Neural cell (in vitro differentiated cells): ENCODE data around the gene FBRS. TPM values are rescaled to one million over a fixed set of nuclear protein-coding genes. Genes with fewer than 3 reads are reported as not detected.

Experiments used
- H2AFZ ChIP-seq: fragments of 200-600, 300-800 bp; sonication (generic), shearing (Covaris generic); 2 replicates; pipeline ENCODE4 v1.6.0; 2014; ENCODE audit warnings: low read depth, mild to moderate bottlenecking, antibody characterized with exemption, low read length, moderate library complexity
- H3F3A ChIP-seq: fragments of 200-600 bp; shearing (Covaris generic); 2 replicates; pipeline ENCODE4 v1.6.1; 2016; ENCODE audit warnings: mild to moderate bottlenecking, moderate library complexity, mixed read lengths, antibody characterized with exemption, low read length; ENCODE audit not compliant: insufficient read depth, poor library complexity, severe bottlenecking
- H3K27ac ChIP-seq: fragments of 200-600, 300-800 bp; sonication (generic), shearing (Covaris generic); 2 replicates; pipeline ENCODE4 v1.5.1; 2014; ENCODE audit warnings: mild to moderate bottlenecking, low read length, moderate library complexity
- H3K27me3 ChIP-seq: fragments of 300-800, 200-600 bp; sonication (generic), shearing (Covaris generic); 2 replicates; pipeline ENCODE4 v1.6.0; 2014; ENCODE audit warnings: mild to moderate bottlenecking, low read depth, low read length, moderate library complexity; ENCODE audit not compliant: insufficient read depth
- H3K36me3 ChIP-seq: fragments of 300-800, 200-600 bp; sonication (generic), shearing (Covaris generic); 2 replicates; pipeline ENCODE4 v1.5.1; 2014; ENCODE audit warnings: mild to moderate bottlenecking, antibody characterized with exemption, low read length, moderate library complexity; ENCODE audit not compliant: insufficient read depth
- H3K4me2 ChIP-seq: fragments of 300-800, 200-600 bp; sonication (generic), shearing (Covaris generic); 2 replicates; pipeline ENCODE4 v1.6.0; 2014; ENCODE audit warnings: mild to moderate bottlenecking, low read length
- H3K4me3 ChIP-seq: fragments of 300-800, 200-600 bp; sonication (generic), shearing (Covaris generic); 2 replicates; pipeline ENCODE4 v1.5.1; 2014; ENCODE audit warnings: mild to moderate bottlenecking, low read length, moderate library complexity
- H3K79me2 ChIP-seq: fragments of 200-600 bp; shearing (Covaris generic); replicated peaks from 2 replicates; pipeline ENCODE4 v1.6.0; 2014; ENCODE audit warnings: mild to moderate bottlenecking, low read length, moderate library complexity; ENCODE audit not compliant: insufficient read depth
- H3K9ac ChIP-seq: fragments of 300-800, 200-600 bp; sonication (generic), shearing (Covaris generic); 2 replicates; pipeline ENCODE4 v1.6.1; 2016; ENCODE audit warnings: mild to moderate bottlenecking, low read length, mixed read lengths
- H3K9me2 ChIP-seq: fragments of 200-600 bp; shearing (Covaris generic); 2 replicates; pipeline ENCODE4 v1.6.1; 2016; ENCODE audit warnings: mild to moderate bottlenecking, low read length, mixed read lengths; ENCODE audit not compliant: insufficient read depth
- H3K9me3 ChIP-seq: fragments of 200-600, 300-800 bp; sonication (generic), shearing (Covaris generic); 2 replicates; pipeline ENCODE4 v1.6.1; 2016; ENCODE audit warnings: mild to moderate bottlenecking, mixed run types, low read length, moderate library complexity, mixed read lengths
- H4K20me1 ChIP-seq: fragments of 200-600 bp; shearing (Covaris generic); 2 replicates; pipeline ENCODE4 v1.6.1; 2016; ENCODE audit warnings: mild to moderate bottlenecking, mixed run types; ENCODE audit not compliant: insufficient read depth
- EP300 ChIP-seq: fragments of 450-650 bp; conservative IDR thresholded peaks from 2 replicates; pipeline ENCODE4 v1.6.1; 2014; ENCODE audit warnings: antibody characterized with exemption, mild to moderate bottlenecking, moderate library complexity; ENCODE audit not compliant: poor library complexity, severe bottlenecking
- EZH2 ChIP-seq: fragments of 200-600, 300-800 bp; shearing (Covaris generic), sonication (generic); IDR thresholded peaks from 2 replicates; pipeline ENCODE4 v1.6.1; 2014; ENCODE audit warnings: antibody characterized with exemption, low read length, borderline replicate concordance, mild to moderate bottlenecking; ENCODE audit not compliant: insufficient read depth, poor library complexity, severe bottlenecking
- MXI1 ChIP-seq: fragments of 450-650 bp; conservative IDR thresholded peaks from 2 replicates; pipeline ENCODE4 v1.6.1; 2014; ENCODE audit warnings: antibody characterized with exemption, mild to moderate bottlenecking; ENCODE audit not compliant: poor library complexity, severe bottlenecking
- POLR2AphosphoS5 ChIP-seq: IDR thresholded peaks from 2 replicates; pipeline ENCODE4 v1.6.1; 2012
- RAD21 ChIP-seq: fragments of 450-650 bp; conservative IDR thresholded peaks from 2 replicates; pipeline ENCODE4 v1.6.1; 2014; ENCODE audit warnings: antibody characterized with exemption, mild to moderate bottlenecking, moderate library complexity
- SMC3 ChIP-seq: fragments of 450-650 bp; conservative IDR thresholded peaks from 2 replicates; pipeline ENCODE4 v1.6.1; 2014; ENCODE audit warnings: antibody characterized with exemption, mild to moderate bottlenecking, moderate library complexity; ENCODE audit not compliant: poor library complexity
- TAF1 ChIP-seq: IDR thresholded peaks from 2 replicates; pipeline ENCODE4 v1.6.1; 2012; ENCODE audit warnings: low read depth
- polyA plus RNA-seq: library from polyadenylated mRNA; depleted of rRNA; stranded (reverse); fragments of >200 nt; gene quantifications from 2 replicates; pipeline ENCODE4 v1.2.3, GENCODE V29; 2014
- TF ChIP-seq, protein P1 (sequence below): IDR thresholded peaks from 2 replicates; pipeline ENCODE4 v1.6.1; 2012; ENCODE audit warnings: borderline replicate concordance
- TF ChIP-seq, protein P2 (sequence below): fragments of 450-650 bp; IDR thresholded peaks from 2 replicates; pipeline ENCODE4 v1.5.1; 2014; ENCODE audit warnings: antibody characterized with exemption, mild to moderate bottlenecking, moderate library complexity; ENCODE audit not compliant: poor library complexity, severe bottlenecking

FBRS gene
- polyA plus RNA-seq, 1 donor from 2014 or later, result 24.2 TPM

DNA sequence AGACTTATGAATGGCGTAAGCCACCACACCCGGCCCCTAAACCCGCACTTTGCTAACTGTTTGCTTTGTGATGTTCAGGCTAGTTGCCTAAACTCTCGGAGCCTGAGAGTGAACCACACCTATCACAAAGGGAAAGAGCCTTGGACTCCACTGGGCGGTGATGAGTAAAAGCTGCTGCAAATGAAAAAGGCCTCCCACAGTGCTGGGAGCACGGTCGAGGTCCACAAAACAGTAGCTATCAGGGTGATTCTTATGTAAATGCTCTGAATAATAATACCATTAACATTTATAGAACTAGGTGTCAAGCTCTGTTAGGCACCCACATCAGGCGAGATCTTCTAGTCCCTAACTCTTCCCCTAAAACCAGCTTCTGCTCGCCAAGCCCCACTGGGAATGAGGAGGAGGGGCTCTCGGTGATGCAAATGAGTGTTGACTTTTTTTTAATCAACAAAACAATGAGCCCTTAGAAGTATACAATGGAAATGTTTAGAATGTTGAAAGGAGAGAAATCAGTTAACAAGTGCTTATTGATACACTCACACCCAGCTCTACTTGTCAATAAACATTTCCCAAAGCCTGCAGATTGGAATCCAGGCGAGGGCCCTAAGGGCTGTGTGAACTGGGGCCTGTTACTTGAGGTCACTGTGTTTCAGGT is 19.8 kb downstream of the FBRS start:
- Histone ChIP-seq H2AFZ (no peak overlapping the region), H3K36me3 (no peaks in the 10 kb centered on the region), H3K9me3 (no peaks in the 10 kb centered on the region), H3K27me3 (no peaks in the 10 kb centered on the region), H4K20me1 (no peaks in the 10 kb centered on the region), H3F3A (no peaks in the 10 kb centered on the region), H3K79me2 (no peaks in the 10 kb centered on the region), H3K4me3 (no peak overlapping the region), H3K9ac (no peak overlapping the region), H3K27ac (no peak overlapping the region), H3K9me2 (no peaks in the 10 kb centered on the region), H3K4me2 (no peak overlapping the region)
- TF ChIP-seq, protein P1, sequence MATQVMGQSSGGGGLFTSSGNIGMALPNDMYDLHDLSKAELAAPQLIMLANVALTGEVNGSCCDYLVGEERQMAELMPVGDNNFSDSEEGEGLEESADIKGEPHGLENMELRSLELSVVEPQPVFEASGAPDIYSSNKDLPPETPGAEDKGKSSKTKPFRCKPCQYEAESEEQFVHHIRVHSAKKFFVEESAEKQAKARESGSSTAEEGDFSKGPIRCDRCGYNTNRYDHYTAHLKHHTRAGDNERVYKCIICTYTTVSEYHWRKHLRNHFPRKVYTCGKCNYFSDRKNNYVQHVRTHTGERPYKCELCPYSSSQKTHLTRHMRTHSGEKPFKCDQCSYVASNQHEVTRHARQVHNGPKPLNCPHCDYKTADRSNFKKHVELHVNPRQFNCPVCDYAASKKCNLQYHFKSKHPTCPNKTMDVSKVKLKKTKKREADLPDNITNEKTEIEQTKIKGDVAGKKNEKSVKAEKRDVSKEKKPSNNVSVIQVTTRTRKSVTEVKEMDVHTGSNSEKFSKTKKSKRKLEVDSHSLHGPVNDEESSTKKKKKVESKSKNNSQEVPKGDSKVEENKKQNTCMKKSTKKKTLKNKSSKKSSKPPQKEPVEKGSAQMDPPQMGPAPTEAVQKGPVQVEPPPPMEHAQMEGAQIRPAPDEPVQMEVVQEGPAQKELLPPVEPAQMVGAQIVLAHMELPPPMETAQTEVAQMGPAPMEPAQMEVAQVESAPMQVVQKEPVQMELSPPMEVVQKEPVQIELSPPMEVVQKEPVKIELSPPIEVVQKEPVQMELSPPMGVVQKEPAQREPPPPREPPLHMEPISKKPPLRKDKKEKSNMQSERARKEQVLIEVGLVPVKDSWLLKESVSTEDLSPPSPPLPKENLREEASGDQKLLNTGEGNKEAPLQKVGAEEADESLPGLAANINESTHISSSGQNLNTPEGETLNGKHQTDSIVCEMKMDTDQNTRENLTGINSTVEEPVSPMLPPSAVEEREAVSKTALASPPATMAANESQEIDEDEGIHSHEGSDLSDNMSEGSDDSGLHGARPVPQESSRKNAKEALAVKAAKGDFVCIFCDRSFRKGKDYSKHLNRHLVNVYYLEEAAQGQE, result no peak
- no peak for TF ChIP-seq RAD21
- TF ChIP-seq TAF1, result no peak
- no peak for TF ChIP-seq MXI1
- no peak for TF ChIP-seq SMC3

DNA sequence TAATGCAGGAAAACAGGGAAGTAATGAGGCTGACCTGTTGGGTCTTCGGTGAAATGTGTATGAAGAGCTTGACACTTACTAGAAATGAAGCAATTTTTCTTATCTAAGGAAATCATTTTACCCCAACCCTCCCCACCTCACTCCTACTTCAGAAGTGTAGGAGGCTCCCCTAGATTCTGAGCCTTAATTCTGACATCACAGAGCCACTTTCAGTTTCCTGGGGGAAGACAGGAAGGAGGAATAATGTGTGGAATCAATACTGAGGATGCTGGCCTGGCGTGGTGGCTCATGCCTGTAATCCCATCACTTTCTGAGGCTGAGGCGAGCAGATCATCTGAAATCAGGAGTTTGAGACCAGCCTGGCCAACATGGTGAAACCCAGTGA is 20.3 kb downstream of the FBRS start:
- Histone ChIP-seq H3K36me3 (no peaks in the 10 kb centered on the region), H3K27ac (no peak overlapping the region), H3K4me2 (no peak overlapping the region), H2AFZ (no peak overlapping the region), H4K20me1 (no peaks in the 10 kb centered on the region), H3K4me3 (no peak overlapping the region), H3K9ac (no peak overlapping the region), H3K79me2 (no peaks in the 10 kb centered on the region), H3K9me3 (no peaks in the 10 kb centered on the region), H3F3A (no peaks in the 10 kb centered on the region), H3K9me2 (no peaks in the 10 kb centered on the region), H3K27me3 (no peaks in the 10 kb centered on the region)
- no peak for TF ChIP-seq POLR2AphosphoS5
- no peak for TF ChIP-seq TAF1
- TF ChIP-seq EZH2, result no peak
- TF ChIP-seq, protein P1, result no peak
- no peak for TF ChIP-seq MXI1
- TF ChIP-seq, protein P2, sequence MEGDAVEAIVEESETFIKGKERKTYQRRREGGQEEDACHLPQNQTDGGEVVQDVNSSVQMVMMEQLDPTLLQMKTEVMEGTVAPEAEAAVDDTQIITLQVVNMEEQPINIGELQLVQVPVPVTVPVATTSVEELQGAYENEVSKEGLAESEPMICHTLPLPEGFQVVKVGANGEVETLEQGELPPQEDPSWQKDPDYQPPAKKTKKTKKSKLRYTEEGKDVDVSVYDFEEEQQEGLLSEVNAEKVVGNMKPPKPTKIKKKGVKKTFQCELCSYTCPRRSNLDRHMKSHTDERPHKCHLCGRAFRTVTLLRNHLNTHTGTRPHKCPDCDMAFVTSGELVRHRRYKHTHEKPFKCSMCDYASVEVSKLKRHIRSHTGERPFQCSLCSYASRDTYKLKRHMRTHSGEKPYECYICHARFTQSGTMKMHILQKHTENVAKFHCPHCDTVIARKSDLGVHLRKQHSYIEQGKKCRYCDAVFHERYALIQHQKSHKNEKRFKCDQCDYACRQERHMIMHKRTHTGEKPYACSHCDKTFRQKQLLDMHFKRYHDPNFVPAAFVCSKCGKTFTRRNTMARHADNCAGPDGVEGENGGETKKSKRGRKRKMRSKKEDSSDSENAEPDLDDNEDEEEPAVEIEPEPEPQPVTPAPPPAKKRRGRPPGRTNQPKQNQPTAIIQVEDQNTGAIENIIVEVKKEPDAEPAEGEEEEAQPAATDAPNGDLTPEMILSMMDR, result no peak
- TF ChIP-seq RAD21, result no peak
- no peak for TF ChIP-seq EP300
- TF ChIP-seq SMC3, result no peak
